Measurements from ENCODE around the gene CDH22. TPM values are rescaled to one million over a fixed set of nuclear protein-coding genes. Genes with fewer than 3 reads are reported as not detected.

Gene CDH22
- total RNA-seq, 6 experiments from 2014 or later = not detected

- Histone ChIP-seq H3K36me3 (no peaks in the 10 kb centered on the region), H3K9me3 (no peaks in the 10 kb centered on the region), H3K4me1 (no peaks in the 10 kb centered on the region), H3K27me3 (no peaks in the 10 kb centered on the region), H3K4me3 (no peak overlapping the region), H3K27ac (no peak overlapping the region)
- TF ChIP-seq POLR2A (IDR thresholded peaks at IDR 0.05) (no peak), CTCF (IDR thresholded peaks at IDR 0.05) (no peak)
- intact Hi-C loops (cut with DNase I) = loop anchor here in 1 of 2 donors (10.0 kb wide), 1 partner anchor 215 kb away; no protein-coding TSS in a partner anchor
- WGBS (ENCODE audit: insufficient coverage, low coverage, low lambda C conversion rate, missing lambda C conversion rate) = 49% methylated on average over 3 of the region's 5 CpGs
- no peak for ATAC-seq
- no peak for DNase-seq
Measured at GRCh38 chr20:46139908-46140482, 168.3 kb downstream of the CDH22 start.

GRCh38 chr20:46139266-46139889, 168.9 kb downstream of the CDH22 start:
- H3K4me3 ChIP-seq = no peak overlapping the region
- no peaks in the 10 kb centered on the region for H3K9me3 ChIP-seq
- no peak for TF ChIP-seq CTCF (IDR thresholded peaks at IDR 0.05)
- TF ChIP-seq POLR2A (IDR thresholded peaks at IDR 0.05) = no peak
- no peaks in the 10 kb centered on the region for H3K27me3 ChIP-seq
- 48% methylated on average over 4 of the region's 8 CpGs for WGBS (ENCODE audit: insufficient coverage, low coverage, low lambda C conversion rate, missing lambda C conversion rate)
- no peak overlapping the region for H3K27ac ChIP-seq
- H3K4me1 ChIP-seq = no peaks in the 10 kb centered on the region
- intact Hi-C loops (cut with DNase I) = loop anchor here in 1 of 2 donors (10.0 kb wide), 1 partner anchor 215 kb away; no protein-coding TSS in a partner anchor
- no peak for ATAC-seq
- H3K36me3 ChIP-seq = no peaks in the 10 kb centered on the region
- DNase-seq = no peak

GRCh38 chr20:46137816-46138215, 170.5 kb downstream of the CDH22 start:
- TF ChIP-seq POLR2A (IDR thresholded peaks at IDR 0.05) (no peak), CTCF (IDR thresholded peaks at IDR 0.05) (no peak)
- H3K4me1 ChIP-seq = no peaks in the 10 kb centered on the region
- WGBS (ENCODE audit: insufficient coverage, low coverage, low lambda C conversion rate, missing lambda C conversion rate) = 53% methylated on average over 3 of the region's 5 CpGs
- DNase-seq (no peak), ATAC-seq (no peak)
- H3K27me3 ChIP-seq = no peaks in the 10 kb centered on the region
- H3K9me3 ChIP-seq = no peaks in the 10 kb centered on the region
- no peak overlapping the region for H3K27ac ChIP-seq
- no peaks in the 10 kb centered on the region for H3K36me3 ChIP-seq
- intact Hi-C loops (cut with DNase I) = loop anchor here in 1 of 2 donors (10.0 kb wide), 1 partner anchor 217 kb away; no protein-coding TSS in a partner anchor
- no peak overlapping the region for H3K4me3 ChIP-seq

GRCh38 chr20:46135856-46136633, 172.3 kb downstream of the CDH22 start:
- no peak for DNase-seq
- TF ChIP-seq POLR2A (IDR thresholded peaks at IDR 0.05) (no peak), CTCF (IDR thresholded peaks at IDR 0.05) (no peak)
- no peak for ATAC-seq
- WGBS (ENCODE audit: insufficient coverage, low coverage, low lambda C conversion rate, missing lambda C conversion rate) = 20% methylated on average over 10 of the region's 12 CpGs
- H3K36me3 ChIP-seq = no peaks in the 10 kb centered on the region
- H3K4me1 ChIP-seq = no peaks in the 10 kb centered on the region
- H3K9me3 ChIP-seq = no peaks in the 10 kb centered on the region
- no peak overlapping the region for H3K27ac ChIP-seq
- H3K27me3 ChIP-seq = no peaks in the 10 kb centered on the region
- intact Hi-C loops (cut with DNase I) = loop anchor here in 1 of 2 donors (10.0 kb wide), 1 partner anchor 219 kb away; no protein-coding TSS in a partner anchor
- no peak overlapping the region for H3K4me3 ChIP-seq

All from right lobe of liver (tissue), 6 donors.